ENCODE measurements around the gene GATC.
"Not testable (repeated sequence)": the region's sequence is repeated elsewhere in the genome, so short reads cannot be mapped to it uniquely, and the experiment has no call there.

GATC gene

GRCh38 chr12:120470150-120470784 is 24.0 kb downstream of the GATC start:
- no peak for DNase-seq

GRCh38 chr12:120472521-120472920 is 26.3 kb downstream of the GATC start:
- DNase-seq, result no peak

GRCh38 chr12:120473807-120474615 is 27.8 kb downstream of the GATC start:
- no peak for DNase-seq

GRCh38 chr12:120474616-120474960 is 28.3 kb downstream of the GATC start:
- peak; percentile 51 for DNase-seq

GRCh38 chr12:120475643-120476042 is 29.4 kb downstream of the GATC start:
- no peak for DNase-seq

GRCh38 chr12:120479458-120479857 is 33.2 kb downstream of the GATC start:
- no peak for DNase-seq

GRCh38 chr12:120480211-120480610 is 34.0 kb downstream of the GATC start:
- no peak for DNase-seq

- no peak for DNase-seq
These were observed 35.0 kb downstream of the GATC start for GRCh38 chr12:120481022-120481767.

GRCh38 chr12:120483621-120484020 is 37.4 kb downstream of the GATC start:
- no peak for DNase-seq

GRCh38 chr12:120485961-120486881 is 40.0 kb downstream of the GATC start:
- DNase-seq, result no peak

GRCh38 chr12:120487552-120487951 is 41.3 kb downstream of the GATC start:
- not testable (repeated sequence) for DNase-seq

- no peak for DNase-seq
These were observed 41.9 kb downstream of the GATC start for GRCh38 chr12:120488057-120488640.

- DNase-seq, result peak; percentile 23
These were observed 42.8 kb downstream of the GATC start for GRCh38 chr12:120489018-120489417.

- DNase-seq, result no peak
These were observed 44.1 kb downstream of the GATC start for GRCh38 chr12:120490325-120490724.

GRCh38 chr12:120490833-120491512 is 44.7 kb downstream of the GATC start:
- DNase-seq, result no peak

GRCh38 chr12:120495186-120495730 is 49.0 kb downstream of the GATC start:
- no peak for DNase-seq

- DNase-seq, result peak; percentile 98
These were observed 49.6 kb downstream of the GATC start, which contains the start of gene DYNLL1 for GRCh38 chr12:120495731-120496412. Gene DYNLL1 (plus strand): TSS chr12:120496113. CDS start chr12:120496422, 309 bp downstream.

GRCh38 chr12:120496413-120497340 is 50.4 kb downstream of the GATC start:
- peak; percentile 79 for DNase-seq

- no peak for DNase-seq
These were observed 51.4 kb downstream of the GATC start for GRCh38 chr12:120497524-120498150.
